Smooth muscle cell (in vitro differentiated cells): ENCODE data around the gene APOL6. TPM values are rescaled to one million over a fixed set of nuclear protein-coding genes. Genes with fewer than 3 reads are reported as not detected.
"Not testable (repeated sequence)": the region's sequence is repeated elsewhere in the genome, so short reads cannot be mapped to it uniquely, and the experiment has no call there.

Source experiments
- DNase-seq: peaks from one replicate; lab custom pipeline; 2025; ENCODE audit not compliant: unreplicated experiment; lab: John Stamatoyannopoulos, UW
- H2AFZ ChIP-seq: fragments of 200-600 bp; sonication (generic); 2 replicates; pipeline ENCODE4 v1.6.0; 2016; ENCODE audit warnings: antibody characterized with exemption, low read depth, mild to moderate bottlenecking
- H3F3A ChIP-seq: fragments of 200-600 bp; sonication (generic); 2 replicates; pipeline ENCODE4 v1.6.0; 2017; ENCODE audit warnings: antibody characterized with exemption, low read depth
- H3K27ac ChIP-seq: fragments of 200-600 bp; sonication (generic); 2 replicates; pipeline ENCODE4 v1.5.1; 2016; ENCODE audit warnings: low read depth, mild to moderate bottlenecking
- H3K27me3 ChIP-seq: fragments of 200-600 bp; sonication (generic); 2 replicates; pipeline ENCODE4 v1.6.1; 2016; ENCODE audit warnings: low read depth, mild to moderate bottlenecking
- H3K36me3 ChIP-seq: fragments of 200-600 bp; sonication (generic); 2 replicates; pipeline ENCODE4 v1.5.1; 2016; ENCODE audit warnings: low read depth
- H3K4me1 ChIP-seq: fragments of 200-600 bp; sonication (generic); 2 replicates; pipeline ENCODE4 v1.5.1; 2016; ENCODE audit warnings: low read depth
- H3K4me2 ChIP-seq: fragments of 200-600 bp; sonication (generic); 2 replicates; pipeline ENCODE4 v1.6.0; 2016; ENCODE audit warnings: mild to moderate bottlenecking
- H3K4me3 ChIP-seq: fragments of 200-600 bp; sonication (generic); 2 replicates; pipeline ENCODE4 v1.5.1; 2016; ENCODE audit warnings: mild to moderate bottlenecking
- H3K79me2 ChIP-seq: fragments of 200-600 bp; sonication (generic); 2 replicates; pipeline ENCODE4 v1.6.0; 2016; ENCODE audit warnings: low read depth, mild to moderate bottlenecking
- H3K9ac ChIP-seq: fragments of 200-600 bp; sonication (generic); 2 replicates; pipeline ENCODE4 v1.6.0; 2016; ENCODE audit warnings: low read depth
- H3K9me3 ChIP-seq: fragments of 200-600 bp; sonication (generic); replicated peaks from 2 replicates; pipeline ENCODE4 v1.5.1; 2016; ENCODE audit warnings: low read depth
- H4K20me1 ChIP-seq: fragments of 200-600 bp; sonication (generic); 2 replicates; pipeline ENCODE4 v1.6.0; 2016; ENCODE audit warnings: low read depth
- whole genome bisulfite sequencing: methylation state at CpG from one replicate; pipeline ENCODE4 v1.1.7; 2016; ENCODE audit warnings: low lambda C conversion rate; 5-methylcytosine and 5-hydroxymethylcytosine counted together
- polyA plus RNA-seq: library from polyadenylated mRNA; unstranded; fragments of >200 nt; fragmentation: Nextera tagmentation; extraction: Ambion mirVana; gene quantifications from 2 replicates; pipeline ENCODE4 v1.2.1, GENCODE V29; 2016
- total RNA-seq: library from RNA; depleted of rRNA; stranded (reverse); fragments of >200 nt; gene quantifications from 2 replicates; pipeline ENCODE4 v1.2.3, GENCODE V29; 2014
- TF ChIP-seq, protein P1 (sequence below): fragments of 200-600 bp; sonication (generic); IDR thresholded peaks from 2 replicates; pipeline ENCODE4 v1.5.1; 2017; ENCODE audit warnings: borderline replicate concordance, mild to moderate bottlenecking, antibody characterized with exemption; ENCODE audit not compliant: insufficient read depth, poor library complexity, severe bottlenecking

Gene APOL6
- total and polyA plus RNA-seq, 2 experiments from 2014 or later, result 0.23 to 0.76 TPM

GRCh38 chr22:35674335-35674734, 26.1 kb downstream of the APOL6 start:
- H3K4me2 ChIP-seq, result no peak overlapping the region
- DNase-seq, result no peak
- no peaks in the 10 kb centered on the region for H3K36me3 ChIP-seq
- H3K79me2 ChIP-seq, result no peaks in the 10 kb centered on the region
- no peak overlapping the region for H3K9ac ChIP-seq
- no peak overlapping the region for H3K27ac ChIP-seq
- TF ChIP-seq, protein P1, sequence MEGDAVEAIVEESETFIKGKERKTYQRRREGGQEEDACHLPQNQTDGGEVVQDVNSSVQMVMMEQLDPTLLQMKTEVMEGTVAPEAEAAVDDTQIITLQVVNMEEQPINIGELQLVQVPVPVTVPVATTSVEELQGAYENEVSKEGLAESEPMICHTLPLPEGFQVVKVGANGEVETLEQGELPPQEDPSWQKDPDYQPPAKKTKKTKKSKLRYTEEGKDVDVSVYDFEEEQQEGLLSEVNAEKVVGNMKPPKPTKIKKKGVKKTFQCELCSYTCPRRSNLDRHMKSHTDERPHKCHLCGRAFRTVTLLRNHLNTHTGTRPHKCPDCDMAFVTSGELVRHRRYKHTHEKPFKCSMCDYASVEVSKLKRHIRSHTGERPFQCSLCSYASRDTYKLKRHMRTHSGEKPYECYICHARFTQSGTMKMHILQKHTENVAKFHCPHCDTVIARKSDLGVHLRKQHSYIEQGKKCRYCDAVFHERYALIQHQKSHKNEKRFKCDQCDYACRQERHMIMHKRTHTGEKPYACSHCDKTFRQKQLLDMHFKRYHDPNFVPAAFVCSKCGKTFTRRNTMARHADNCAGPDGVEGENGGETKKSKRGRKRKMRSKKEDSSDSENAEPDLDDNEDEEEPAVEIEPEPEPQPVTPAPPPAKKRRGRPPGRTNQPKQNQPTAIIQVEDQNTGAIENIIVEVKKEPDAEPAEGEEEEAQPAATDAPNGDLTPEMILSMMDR, result no peak
- peaks cover 9% of the 10 kb centered on the region for H3K4me1 ChIP-seq
- no peaks in the 10 kb centered on the region for H3K27me3 ChIP-seq
- no peaks in the 10 kb centered on the region for H3K9me3 ChIP-seq
- no peaks in the 10 kb centered on the region for H4K20me1 ChIP-seq
- no peaks in the 10 kb centered on the region for H3F3A ChIP-seq
- H3K4me3 ChIP-seq, result no peak overlapping the region
- no peak overlapping the region for H2AFZ ChIP-seq

- not testable (repeated sequence) for H3K27ac ChIP-seq, H3K4me1 ChIP-seq, H3K4me2 ChIP-seq, H3K27me3 ChIP-seq, H4K20me1 ChIP-seq, H2AFZ ChIP-seq, H3K9ac ChIP-seq, H3K9me3 ChIP-seq, H3K4me3 ChIP-seq, H3K79me2 ChIP-seq, DNase-seq, H3F3A ChIP-seq, H3K36me3 ChIP-seq
- 41% methylated on average over 1 of the region's 1 CpG for WGBS
Observed at GRCh38 chr22:35676065-35676464, 27.8 kb downstream of the APOL6 start.

GRCh38 chr22:35677460-35678187, 29.4 kb downstream of the APOL6 start:
- Histone ChIP-seq H4K20me1 (no peaks in the 10 kb centered on the region), H3K9ac (no peak overlapping the region), H3F3A (no peaks in the 10 kb centered on the region), H3K9me3 (no peaks in the 10 kb centered on the region), H3K4me3 (no peak overlapping the region), H3K27me3 (no peaks in the 10 kb centered on the region), H3K36me3 (no peaks in the 10 kb centered on the region), H3K79me2 (no peaks in the 10 kb centered on the region), H2AFZ (no peak overlapping the region), H3K27ac (no peak overlapping the region), H3K4me2 (no peak overlapping the region), H3K4me1 (peaks cover 16% of the 10 kb centered on the region)
- TF ChIP-seq, protein P1, result no peak
- WGBS, result 86% methylated on average over 7 of the region's 7 CpGs
- DNase-seq, result no peak

GRCh38 chr22:35678836-35679235, 30.6 kb downstream of the APOL6 start:
- 86% methylated on average over 2 of the region's 2 CpGs for WGBS
- Histone ChIP-seq H4K20me1 (no peaks in the 10 kb centered on the region), H3K4me1 (peaks cover 16% of the 10 kb centered on the region), H3K27ac (no peak overlapping the region), H3K9me3 (no peaks in the 10 kb centered on the region), H3K4me2 (no peak overlapping the region), H3K27me3 (no peaks in the 10 kb centered on the region), H2AFZ (no peak overlapping the region), H3F3A (no peaks in the 10 kb centered on the region), H3K9ac (no peak overlapping the region), H3K79me2 (no peaks in the 10 kb centered on the region), H3K36me3 (no peaks in the 10 kb centered on the region), H3K4me3 (no peak overlapping the region)
- no peak for DNase-seq
- TF ChIP-seq, protein P1, result no peak

- H4K20me1 ChIP-seq, DNase-seq: not testable (repeated sequence)
Observed at GRCh38 chr22:35679492-35679891, 31.2 kb downstream of the APOL6 start.

More at GRCh38 chr22:35679492-35679891, 31.2 kb downstream of the APOL6 start:
- not testable (repeated sequence) for H2AFZ ChIP-seq, H3K4me3 ChIP-seq, H3K36me3 ChIP-seq, H3K9me3 ChIP-seq, H3K4me2 ChIP-seq, H3K27me3 ChIP-seq, H3F3A ChIP-seq, H3K9ac ChIP-seq, H3K79me2 ChIP-seq, H3K27ac ChIP-seq
- peaks cover 15% of the 10 kb centered on the region for H3K4me1 ChIP-seq
- WGBS, result 51% methylated on average over 4 of the region's 4 CpGs
